Activated CD8-positive, alpha-beta T cell treated with anti-CD3 and anti-CD28 coated beads for 36 hours (primary cell): ENCODE results near the gene LURAP1L. TPM values are rescaled to one million over a fixed set of nuclear protein-coding genes. Genes with fewer than 3 reads are reported as not detected.

Experiments
- ATAC-seq: fragments of 200-7000 bp; cut with Tn5 transposase; one replicate; pipeline ENCODE4 v1.10.0; 2021; ENCODE audit warnings: mild to moderate bottlenecking, moderate library complexity
- CTCF ChIA-PET: fragments of 350-600 bp; sonication (Branson Sonifier 250); formaldehyde crosslinking; loops from one replicate; lab custom pipeline; 2021; ENCODE audit warnings: antibody characterized with exemption; lab: Charles Lee
- POLR2A ChIA-PET: fragments of 350-600 bp; sonication (Branson Sonifier 250); formaldehyde crosslinking; loops from one replicate; lab custom pipeline; 2021; ENCODE audit warnings: antibody characterized with exemption; lab: Charles Lee
- DNase-seq: peaks from one replicate; pipeline ENCODE4 v3.0.0-alpha.2; 2020
- H3K27ac Mint-ChIP-seq: one replicate; pipeline ENCODE4 v1.8.0; 2021; ENCODE audit warnings: mild to moderate bottlenecking, mixed read lengths
- H3K27me3 Mint-ChIP-seq: one replicate; pipeline ENCODE4 v1.8.0; 2021; ENCODE audit warnings: mixed read lengths
- H3K36me3 Mint-ChIP-seq: one replicate; pipeline ENCODE4 v1.8.0; 2021; ENCODE audit warnings: low read depth, mixed read lengths
- H3K4me1 Mint-ChIP-seq: one replicate; pipeline ENCODE4 v1.8.0; 2021; ENCODE audit warnings: low read depth, mixed read lengths
- H3K4me3 Mint-ChIP-seq: one replicate; pipeline ENCODE4 v1.8.0; 2021; ENCODE audit warnings: mild to moderate bottlenecking, moderate library complexity, mixed read lengths
- H3K9me3 Mint-ChIP-seq: one replicate; pipeline ENCODE4 v1.8.0; 2021; ENCODE audit warnings: mixed read lengths
- CTCF ChIP-seq: fragments of 200-600 bp; IDR thresholded peaks from one replicate; pipeline ENCODE4 v1.8.0; 2022; ENCODE audit warnings: antibody characterized with exemption, mild to moderate bottlenecking
- intact Hi-C: fragments of 100-400 bp; cut with micrococcal nuclease; formaldehyde crosslinking; loops from one replicate; pipeline ENCODE4 v1.10.0; 2022
- total RNA-seq, 2 experiments: library from RNA; stranded (reverse); gene quantifications; one replicate each; pipeline ENCODE4 v1.2.3, GENCODE V29; 2021

LURAP1L gene
- total RNA-seq, 2 experiments from 2014 or later, result not detected

GRCh38 chr9:12735665-12736064 is 39.2 kb upstream of the LURAP1L start:
- ChIA-PET CTCF (no interaction called here), POLR2A (no interaction called here)
- no peak overlapping the region for H3K27ac Mint-ChIP-seq
- H3K4me1 Mint-ChIP-seq, result no peaks in the 10 kb centered on the region
- H3K9me3 Mint-ChIP-seq, result peaks cover 23% of the 10 kb centered on the region
- TF ChIP-seq CTCF, result no peak
- H3K36me3 Mint-ChIP-seq, result no peaks in the 10 kb centered on the region
- no peaks in the 10 kb centered on the region for H3K27me3 Mint-ChIP-seq
- ATAC-seq, result no peak
- no peak for DNase-seq
- intact Hi-C loops, result no loop called here
- H3K4me3 Mint-ChIP-seq, result no peak overlapping the region

- ChIA-PET CTCF (no interaction called here), POLR2A (no interaction called here)
- intact Hi-C loops, result no loop called here
- Mint-ChIP-seq H3K27me3 (no peaks in the 10 kb centered on the region), H3K36me3 (no peaks in the 10 kb centered on the region), H3K4me1 (no peaks in the 10 kb centered on the region), H3K9me3 (peaks cover 15% of the 10 kb centered on the region), H3K27ac (no peak overlapping the region), H3K4me3 (no peak overlapping the region)
- ATAC-seq, result no peak
- TF ChIP-seq CTCF, result no peak
- DNase-seq, result no peak
Observed at GRCh38 chr9:12737871-12738270, 36.9 kb upstream of the LURAP1L start.

GRCh38 chr9:12739014-12739652 is 35.7 kb upstream of the LURAP1L start:
- TF ChIP-seq CTCF, result no peak
- ATAC-seq (no peak), DNase-seq (no peak)
- intact Hi-C loops, result no loop called here
- H3K4me1 Mint-ChIP-seq, result no peaks in the 10 kb centered on the region
- peaks cover 17% of the 10 kb centered on the region for H3K9me3 Mint-ChIP-seq
- H3K27me3 Mint-ChIP-seq, result no peaks in the 10 kb centered on the region
- no peak overlapping the region for H3K27ac Mint-ChIP-seq
- no peaks in the 10 kb centered on the region for H3K36me3 Mint-ChIP-seq
- no peak overlapping the region for H3K4me3 Mint-ChIP-seq
- ChIA-PET POLR2A (no interaction called here), CTCF (no interaction called here)

- no peak for TF ChIP-seq CTCF
- intact Hi-C loops, result no loop called here
- Mint-ChIP-seq H3K9me3 (peaks cover 22% of the 10 kb centered on the region), H3K4me3 (no peak overlapping the region), H3K27me3 (no peaks in the 10 kb centered on the region), H3K27ac (no peak overlapping the region), H3K4me1 (no peaks in the 10 kb centered on the region), H3K36me3 (no peaks in the 10 kb centered on the region)
- ChIA-PET CTCF (no interaction called here), POLR2A (no interaction called here)
- DNase-seq, result no peak
- no peak for ATAC-seq
Observed at GRCh38 chr9:12740845-12741244, 34.0 kb upstream of the LURAP1L start.

GRCh38 chr9:12748016-12748415 is 26.8 kb upstream of the LURAP1L start:
- CTCF ChIA-PET, result no interaction called here
- H3K27me3 Mint-ChIP-seq, result no peaks in the 10 kb centered on the region
- peaks cover 15% of the 10 kb centered on the region for H3K9me3 Mint-ChIP-seq
- H3K4me3 Mint-ChIP-seq, result no peak overlapping the region
- H3K36me3 Mint-ChIP-seq, result no peaks in the 10 kb centered on the region
- TF ChIP-seq CTCF, result no peak
- ATAC-seq, result no peak
- POLR2A ChIA-PET, result no interaction called here
- no peak overlapping the region for H3K27ac Mint-ChIP-seq
- no peak for DNase-seq
- H3K4me1 Mint-ChIP-seq, result no peaks in the 10 kb centered on the region
- intact Hi-C loops, result no loop called here
